ENCODE measurements around the gene SLC22A4.

SLC22A4 gene

DNA sequence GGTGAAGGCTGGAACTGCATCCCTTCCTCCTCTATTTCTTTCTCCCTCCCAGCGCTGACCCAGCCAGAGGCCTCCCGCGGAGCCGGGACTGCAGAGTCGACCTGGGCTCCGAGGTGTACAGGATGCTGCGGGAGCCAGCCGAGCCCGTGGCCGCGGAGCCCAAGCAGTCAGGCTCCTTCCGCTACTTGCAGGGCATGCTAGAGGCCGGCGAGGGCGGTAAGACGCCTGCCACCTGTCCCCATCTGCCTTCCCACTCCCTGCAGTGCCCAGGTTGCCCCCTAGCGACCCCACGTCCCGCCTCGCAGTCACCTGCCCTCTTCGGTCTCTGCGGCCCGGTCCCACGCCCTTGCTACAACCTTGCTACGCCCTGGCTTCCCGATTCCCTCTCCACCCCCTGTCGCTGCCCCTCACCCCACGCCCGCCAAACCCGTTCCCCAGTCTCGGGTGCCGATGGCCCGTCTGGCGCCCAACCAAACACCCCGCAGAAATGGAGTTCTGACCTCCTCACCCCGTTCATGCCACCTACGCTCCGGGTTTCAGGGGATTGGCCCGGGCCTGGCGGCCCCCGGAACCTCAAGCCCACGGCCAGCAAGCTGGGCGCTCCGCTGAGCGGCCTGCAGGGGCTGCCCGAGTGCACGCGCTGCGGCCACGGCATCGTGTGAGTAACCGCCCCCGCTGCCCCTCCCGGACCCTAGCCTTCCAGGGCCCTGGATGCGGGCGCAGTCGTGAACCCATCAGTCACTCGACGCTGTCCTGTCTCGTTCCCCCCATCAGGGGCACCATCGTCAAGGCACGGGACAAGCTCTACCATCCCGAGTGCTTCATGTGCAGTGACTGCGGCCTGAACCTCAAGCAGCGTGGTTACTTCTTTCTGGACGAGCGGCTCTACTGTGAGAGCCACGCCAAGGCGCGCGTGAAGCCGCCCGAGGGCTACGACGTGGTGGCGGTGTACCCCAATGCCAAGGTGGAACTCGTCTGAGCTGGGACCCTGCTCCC lies 22.6 kb upstream of the SLC22A4 start:
- TF ChIP-seq, protein P1, sequence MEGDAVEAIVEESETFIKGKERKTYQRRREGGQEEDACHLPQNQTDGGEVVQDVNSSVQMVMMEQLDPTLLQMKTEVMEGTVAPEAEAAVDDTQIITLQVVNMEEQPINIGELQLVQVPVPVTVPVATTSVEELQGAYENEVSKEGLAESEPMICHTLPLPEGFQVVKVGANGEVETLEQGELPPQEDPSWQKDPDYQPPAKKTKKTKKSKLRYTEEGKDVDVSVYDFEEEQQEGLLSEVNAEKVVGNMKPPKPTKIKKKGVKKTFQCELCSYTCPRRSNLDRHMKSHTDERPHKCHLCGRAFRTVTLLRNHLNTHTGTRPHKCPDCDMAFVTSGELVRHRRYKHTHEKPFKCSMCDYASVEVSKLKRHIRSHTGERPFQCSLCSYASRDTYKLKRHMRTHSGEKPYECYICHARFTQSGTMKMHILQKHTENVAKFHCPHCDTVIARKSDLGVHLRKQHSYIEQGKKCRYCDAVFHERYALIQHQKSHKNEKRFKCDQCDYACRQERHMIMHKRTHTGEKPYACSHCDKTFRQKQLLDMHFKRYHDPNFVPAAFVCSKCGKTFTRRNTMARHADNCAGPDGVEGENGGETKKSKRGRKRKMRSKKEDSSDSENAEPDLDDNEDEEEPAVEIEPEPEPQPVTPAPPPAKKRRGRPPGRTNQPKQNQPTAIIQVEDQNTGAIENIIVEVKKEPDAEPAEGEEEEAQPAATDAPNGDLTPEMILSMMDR (IDR thresholded peaks at IDR 0.05), result no peak
- TF ChIP-seq ZFX (IDR thresholded peaks at IDR 0.05; ENCODE audit: borderline replicate concordance), result no peak
- no peak overlapping the region for H3K27ac ChIP-seq

GRCh38 chr5:132272311-132273210 lies 21.6 kb upstream of the SLC22A4 start:
- TF ChIP-seq, protein P1 (IDR thresholded peaks at IDR 0.05), result peak; percentile 95
- TF ChIP-seq ZFX (IDR thresholded peaks at IDR 0.05; ENCODE audit: borderline replicate concordance), result no peak

GRCh38 chr5:132273631-132274030 lies 20.6 kb upstream of the SLC22A4 start:
- H3K27ac ChIP-seq, result no peak overlapping the region
- TF ChIP-seq, protein P1 (IDR thresholded peaks at IDR 0.05), result no peak

More at GRCh38 chr5:132272311-132273210, 21.6 kb upstream of the SLC22A4 start:
- no peak overlapping the region for H3K27ac ChIP-seq

- H3K27ac ChIP-seq, result no peak overlapping the region
- no peak for TF ChIP-seq ZFX (IDR thresholded peaks at IDR 0.05; ENCODE audit: borderline replicate concordance)
- TF ChIP-seq, protein P1 (IDR thresholded peaks at IDR 0.05), result no peak
Observed at GRCh38 chr5:132274050-132274792, 20.0 kb upstream of the SLC22A4 start.

GRCh38 chr5:132275367-132276220 lies 18.6 kb upstream of the SLC22A4 start:
- no peak overlapping the region for H3K27ac ChIP-seq
- TF ChIP-seq, protein P1 (IDR thresholded peaks at IDR 0.05), result no peak
- TF ChIP-seq ZFX (IDR thresholded peaks at IDR 0.05; ENCODE audit: borderline replicate concordance), result no peak

DNA sequence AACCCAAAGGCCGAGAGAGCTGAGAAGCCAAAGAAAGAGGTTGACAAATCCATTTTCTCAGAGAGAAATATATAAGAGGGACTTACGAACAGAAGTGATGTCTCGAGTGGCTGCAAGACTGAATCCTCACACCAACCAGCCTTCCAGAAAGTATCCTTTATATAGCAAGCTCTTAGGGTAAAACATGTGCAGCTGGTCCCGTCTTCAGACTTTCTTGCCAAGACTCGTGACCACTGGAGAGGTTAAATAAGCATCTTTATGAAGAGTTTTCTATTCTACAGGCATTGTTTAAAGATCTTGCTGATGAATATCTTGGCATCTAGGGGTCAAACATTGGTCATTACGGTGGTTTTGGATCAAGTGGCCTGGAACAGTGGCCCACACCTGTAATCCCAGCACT lies 16.9 kb upstream of the SLC22A4 start:
- no peak for TF ChIP-seq ZFX (IDR thresholded peaks at IDR 0.05; ENCODE audit: borderline replicate concordance)
- TF ChIP-seq, protein P1 (IDR thresholded peaks at IDR 0.05), result no peak
- H3K27ac ChIP-seq, result no peak overlapping the region

All from 22Rv1 (cell line).